ENCODE results near the gene SLC25A21. TPM values are rescaled to one million over a fixed set of nuclear protein-coding genes. Genes with fewer than 3 reads are reported as not detected.

SLC25A21 gene
- total and polyA plus RNA-seq, 2 experiments from 2014 or later = 10.6 to 12.1 TPM

- Histone ChIP-seq H3K79me2 (replicated peaks; ENCODE audit: insufficient read depth) (no peaks in the 10 kb centered on the region), H4K20me1 (replicated peaks; ENCODE audit: insufficient read depth) (no peaks in the 10 kb centered on the region), H3K4me3 (no peak overlapping the region), H3K36me3 (ENCODE audit: insufficient read depth) (no peaks in the 10 kb centered on the region), H3K4me1 (ENCODE audit: insufficient read depth) (no peaks in the 10 kb centered on the region), H3K27ac (ENCODE audit: low read depth) (no peak overlapping the region), H3K27me3 (ENCODE audit: insufficient read depth) (no peaks in the 10 kb centered on the region), H3K4me2 (no peak overlapping the region), H3F3A (replicated peaks; ENCODE audit: low read depth) (no peaks in the 10 kb centered on the region), H2AFZ (no peak overlapping the region), H3K9me2 (ENCODE audit: insufficient read depth) (no peaks in the 10 kb centered on the region)
- ATAC-seq = no peak
- H3K9me3 Mint-ChIP-seq = no peaks in the 10 kb centered on the region
- peaks cover 2% of the 10 kb centered on the region for H3K27me3 Mint-ChIP-seq (ENCODE audit: insufficient read depth, low read depth, poor library complexity)
- no peak overlapping the region for H3K4me3 Mint-ChIP-seq
- H3K27ac Mint-ChIP-seq = no peak overlapping the region
- TF ChIP-seq CREB1 (CRISPR knock-in tag; IDR thresholded peaks at IDR 0.05; ENCODE audit: low read depth) (no peak), POLR2AphosphoS5 (IDR thresholded peaks at IDR 0.05; ENCODE audit: low read depth) (no peak), STAT1 (IDR thresholded peaks at IDR 0.05; ENCODE audit: unreplicated experiment) (no peak), ZNF331 (CRISPR knock-in tag; IDR thresholded peaks at IDR 0.05; ENCODE audit: low read depth) (no peak), ZNF462 (CRISPR knock-in tag; IDR thresholded peaks at IDR 0.05) (no peak), NANOG (IDR thresholded peaks at IDR 0.05; ENCODE audit: borderline replicate concordance) (no peak), JUNB (IDR thresholded peaks at IDR 0.05; ENCODE audit: unreplicated experiment) (no peak), ZNF114 (CRISPR knock-in tag; IDR thresholded peaks at IDR 0.05) (no peak), EZH2 (IDR thresholded peaks at IDR 0.05; ENCODE audit: low read depth, unreplicated experiment) (no peak), EZH2phosphoT487 (IDR thresholded peaks at IDR 0.05; ENCODE audit: unreplicated experiment) (no peak)
- TF ChIP-seq, protein P1, sequence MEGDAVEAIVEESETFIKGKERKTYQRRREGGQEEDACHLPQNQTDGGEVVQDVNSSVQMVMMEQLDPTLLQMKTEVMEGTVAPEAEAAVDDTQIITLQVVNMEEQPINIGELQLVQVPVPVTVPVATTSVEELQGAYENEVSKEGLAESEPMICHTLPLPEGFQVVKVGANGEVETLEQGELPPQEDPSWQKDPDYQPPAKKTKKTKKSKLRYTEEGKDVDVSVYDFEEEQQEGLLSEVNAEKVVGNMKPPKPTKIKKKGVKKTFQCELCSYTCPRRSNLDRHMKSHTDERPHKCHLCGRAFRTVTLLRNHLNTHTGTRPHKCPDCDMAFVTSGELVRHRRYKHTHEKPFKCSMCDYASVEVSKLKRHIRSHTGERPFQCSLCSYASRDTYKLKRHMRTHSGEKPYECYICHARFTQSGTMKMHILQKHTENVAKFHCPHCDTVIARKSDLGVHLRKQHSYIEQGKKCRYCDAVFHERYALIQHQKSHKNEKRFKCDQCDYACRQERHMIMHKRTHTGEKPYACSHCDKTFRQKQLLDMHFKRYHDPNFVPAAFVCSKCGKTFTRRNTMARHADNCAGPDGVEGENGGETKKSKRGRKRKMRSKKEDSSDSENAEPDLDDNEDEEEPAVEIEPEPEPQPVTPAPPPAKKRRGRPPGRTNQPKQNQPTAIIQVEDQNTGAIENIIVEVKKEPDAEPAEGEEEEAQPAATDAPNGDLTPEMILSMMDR (conservative IDR thresholded peaks at IDR 0.05; ENCODE audit: low read depth in 2 of 2) = no peak
- TF ChIP-seq, protein P2, sequence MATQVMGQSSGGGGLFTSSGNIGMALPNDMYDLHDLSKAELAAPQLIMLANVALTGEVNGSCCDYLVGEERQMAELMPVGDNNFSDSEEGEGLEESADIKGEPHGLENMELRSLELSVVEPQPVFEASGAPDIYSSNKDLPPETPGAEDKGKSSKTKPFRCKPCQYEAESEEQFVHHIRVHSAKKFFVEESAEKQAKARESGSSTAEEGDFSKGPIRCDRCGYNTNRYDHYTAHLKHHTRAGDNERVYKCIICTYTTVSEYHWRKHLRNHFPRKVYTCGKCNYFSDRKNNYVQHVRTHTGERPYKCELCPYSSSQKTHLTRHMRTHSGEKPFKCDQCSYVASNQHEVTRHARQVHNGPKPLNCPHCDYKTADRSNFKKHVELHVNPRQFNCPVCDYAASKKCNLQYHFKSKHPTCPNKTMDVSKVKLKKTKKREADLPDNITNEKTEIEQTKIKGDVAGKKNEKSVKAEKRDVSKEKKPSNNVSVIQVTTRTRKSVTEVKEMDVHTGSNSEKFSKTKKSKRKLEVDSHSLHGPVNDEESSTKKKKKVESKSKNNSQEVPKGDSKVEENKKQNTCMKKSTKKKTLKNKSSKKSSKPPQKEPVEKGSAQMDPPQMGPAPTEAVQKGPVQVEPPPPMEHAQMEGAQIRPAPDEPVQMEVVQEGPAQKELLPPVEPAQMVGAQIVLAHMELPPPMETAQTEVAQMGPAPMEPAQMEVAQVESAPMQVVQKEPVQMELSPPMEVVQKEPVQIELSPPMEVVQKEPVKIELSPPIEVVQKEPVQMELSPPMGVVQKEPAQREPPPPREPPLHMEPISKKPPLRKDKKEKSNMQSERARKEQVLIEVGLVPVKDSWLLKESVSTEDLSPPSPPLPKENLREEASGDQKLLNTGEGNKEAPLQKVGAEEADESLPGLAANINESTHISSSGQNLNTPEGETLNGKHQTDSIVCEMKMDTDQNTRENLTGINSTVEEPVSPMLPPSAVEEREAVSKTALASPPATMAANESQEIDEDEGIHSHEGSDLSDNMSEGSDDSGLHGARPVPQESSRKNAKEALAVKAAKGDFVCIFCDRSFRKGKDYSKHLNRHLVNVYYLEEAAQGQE (IDR thresholded peaks at IDR 0.05; ENCODE audit: unreplicated experiment) = no peak
- TF ChIP-seq, protein P3, sequence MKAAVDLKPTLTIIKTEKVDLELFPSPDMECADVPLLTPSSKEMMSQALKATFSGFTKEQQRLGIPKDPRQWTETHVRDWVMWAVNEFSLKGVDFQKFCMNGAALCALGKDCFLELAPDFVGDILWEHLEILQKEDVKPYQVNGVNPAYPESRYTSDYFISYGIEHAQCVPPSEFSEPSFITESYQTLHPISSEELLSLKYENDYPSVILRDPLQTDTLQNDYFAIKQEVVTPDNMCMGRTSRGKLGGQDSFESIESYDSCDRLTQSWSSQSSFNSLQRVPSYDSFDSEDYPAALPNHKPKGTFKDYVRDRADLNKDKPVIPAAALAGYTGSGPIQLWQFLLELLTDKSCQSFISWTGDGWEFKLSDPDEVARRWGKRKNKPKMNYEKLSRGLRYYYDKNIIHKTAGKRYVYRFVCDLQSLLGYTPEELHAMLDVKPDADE (IDR thresholded peaks at IDR 0.05) = no peak
- no peaks in the 10 kb centered on the region for H3K36me3 Mint-ChIP-seq (ENCODE audit: low read depth)
- H3K4me1 Mint-ChIP-seq = peaks cover 6% of the 10 kb centered on the region; the same call in 2 of the 3 replicates
- no peak for DNase-seq (ENCODE audit: low spot score)
These were observed 183.8 kb downstream of the SLC25A21 start for GRCh38 chr14:36988568-36988967.

Measured in GM23338 (cell line).